VCaP (cell line): ENCODE results near the gene CACNA2D1.

ENCODE experiments used
- H3K27ac ChIP-seq: fragments of 450-650 bp; 2 replicates; pipeline ENCODE4 v1.5.1; 2017
- TF ChIP-seq, protein P1 (sequence below): fragments of 450-650 bp; conservative IDR thresholded peaks from 2 replicates; pipeline ENCODE4 v1.5.1; 2017; ENCODE audit warnings: mild to moderate bottlenecking, moderate library complexity

CACNA2D1 gene

DNA sequence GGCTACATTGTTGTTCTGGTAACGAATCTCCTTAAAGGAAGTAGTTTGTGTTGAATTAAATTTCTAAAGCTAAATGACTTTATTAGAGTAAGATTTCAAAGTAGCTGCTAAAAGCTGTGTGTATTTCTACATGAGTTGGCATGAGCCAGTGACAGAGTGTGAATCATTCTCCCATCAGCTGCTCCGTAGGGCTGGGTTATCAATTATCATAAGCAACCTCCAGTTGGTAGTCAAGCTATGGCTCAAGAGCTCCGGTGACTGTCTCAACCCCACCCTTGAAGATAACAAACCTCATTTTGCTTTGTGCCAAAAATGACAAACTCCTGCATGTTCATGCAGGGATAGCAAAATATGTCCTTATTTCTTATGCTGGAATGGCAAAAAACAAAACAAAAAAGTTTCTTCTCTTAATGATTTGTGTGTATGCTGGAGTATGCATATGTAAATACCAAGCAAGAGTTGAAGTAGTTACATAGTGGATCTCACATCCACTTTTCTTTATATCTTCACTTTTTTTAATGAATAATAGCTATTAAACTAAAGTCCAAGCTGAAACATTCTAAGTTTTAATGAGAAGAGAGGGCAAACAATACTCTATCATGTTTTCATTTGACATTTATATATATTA is 249.4 kb downstream of the CACNA2D1 start:
- TF ChIP-seq, protein P1, sequence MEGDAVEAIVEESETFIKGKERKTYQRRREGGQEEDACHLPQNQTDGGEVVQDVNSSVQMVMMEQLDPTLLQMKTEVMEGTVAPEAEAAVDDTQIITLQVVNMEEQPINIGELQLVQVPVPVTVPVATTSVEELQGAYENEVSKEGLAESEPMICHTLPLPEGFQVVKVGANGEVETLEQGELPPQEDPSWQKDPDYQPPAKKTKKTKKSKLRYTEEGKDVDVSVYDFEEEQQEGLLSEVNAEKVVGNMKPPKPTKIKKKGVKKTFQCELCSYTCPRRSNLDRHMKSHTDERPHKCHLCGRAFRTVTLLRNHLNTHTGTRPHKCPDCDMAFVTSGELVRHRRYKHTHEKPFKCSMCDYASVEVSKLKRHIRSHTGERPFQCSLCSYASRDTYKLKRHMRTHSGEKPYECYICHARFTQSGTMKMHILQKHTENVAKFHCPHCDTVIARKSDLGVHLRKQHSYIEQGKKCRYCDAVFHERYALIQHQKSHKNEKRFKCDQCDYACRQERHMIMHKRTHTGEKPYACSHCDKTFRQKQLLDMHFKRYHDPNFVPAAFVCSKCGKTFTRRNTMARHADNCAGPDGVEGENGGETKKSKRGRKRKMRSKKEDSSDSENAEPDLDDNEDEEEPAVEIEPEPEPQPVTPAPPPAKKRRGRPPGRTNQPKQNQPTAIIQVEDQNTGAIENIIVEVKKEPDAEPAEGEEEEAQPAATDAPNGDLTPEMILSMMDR: no peak
- H3K27ac ChIP-seq: no peak overlapping the region

DNA sequence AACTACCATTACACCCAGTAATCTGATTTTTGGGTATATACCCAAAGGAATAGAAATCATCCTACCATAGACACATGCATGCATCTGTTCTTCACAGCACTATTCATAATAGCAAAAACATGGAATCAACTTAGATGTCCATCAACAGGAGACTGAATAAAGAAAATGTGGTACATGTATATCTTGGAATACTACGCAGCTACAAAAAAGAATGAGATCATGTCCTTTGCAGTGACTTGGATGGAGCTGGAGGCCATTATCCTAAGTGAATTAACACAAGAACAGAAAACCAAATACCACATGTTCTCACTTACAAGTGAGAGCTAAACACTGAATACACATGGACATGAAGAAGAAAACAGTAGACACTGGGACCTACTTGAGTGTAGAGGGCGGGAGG is 254.9 kb downstream of the CACNA2D1 start:
- no peak overlapping the region for H3K27ac ChIP-seq

DNA sequence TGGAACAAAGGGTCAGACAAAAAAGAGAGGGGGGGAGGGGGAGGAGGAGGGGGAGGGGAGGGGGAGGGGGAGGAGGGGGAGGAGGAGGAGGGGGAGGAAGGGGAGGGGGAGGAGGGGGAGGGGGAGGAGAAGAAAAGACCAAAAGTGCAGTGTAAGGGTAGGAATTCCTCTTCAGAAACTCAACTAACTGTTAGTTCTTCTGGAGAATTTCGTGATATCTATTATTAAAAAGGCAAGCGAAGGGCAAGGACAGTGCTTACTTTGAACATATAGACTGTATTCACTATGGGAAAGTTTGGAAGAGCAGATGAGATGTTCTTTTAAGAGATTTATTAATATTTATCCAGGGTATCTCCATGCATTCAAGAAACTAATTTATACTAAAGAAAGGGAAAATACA is 258.1 kb downstream of the CACNA2D1 start:
- TF ChIP-seq, protein P1: no peak
- H3K27ac ChIP-seq: no peak overlapping the region

More for the DNA sequence above, 254.9 kb downstream of the CACNA2D1 start:
- TF ChIP-seq, protein P1: no peak

DNA sequence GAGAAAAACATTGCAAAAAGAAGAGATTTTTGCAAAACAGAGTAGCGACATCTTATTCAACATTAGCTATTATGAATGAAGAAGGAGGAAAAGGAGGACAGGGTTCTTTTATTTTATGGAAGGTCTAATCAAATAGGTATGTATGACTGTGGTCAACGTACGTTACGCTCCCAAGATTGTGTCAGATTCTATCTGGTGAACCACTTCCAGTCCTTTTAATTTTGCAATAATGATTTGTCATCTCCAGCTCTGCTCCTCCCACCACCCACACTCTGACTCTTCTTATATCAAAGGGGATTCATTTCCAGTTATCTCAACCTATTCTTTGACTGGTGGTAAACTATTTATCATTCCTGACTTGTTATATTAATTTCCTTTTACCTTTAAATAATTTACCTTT is 259.9 kb downstream of the CACNA2D1 start:
- H3K27ac ChIP-seq: no peak overlapping the region
- TF ChIP-seq, protein P1: no peak

DNA sequence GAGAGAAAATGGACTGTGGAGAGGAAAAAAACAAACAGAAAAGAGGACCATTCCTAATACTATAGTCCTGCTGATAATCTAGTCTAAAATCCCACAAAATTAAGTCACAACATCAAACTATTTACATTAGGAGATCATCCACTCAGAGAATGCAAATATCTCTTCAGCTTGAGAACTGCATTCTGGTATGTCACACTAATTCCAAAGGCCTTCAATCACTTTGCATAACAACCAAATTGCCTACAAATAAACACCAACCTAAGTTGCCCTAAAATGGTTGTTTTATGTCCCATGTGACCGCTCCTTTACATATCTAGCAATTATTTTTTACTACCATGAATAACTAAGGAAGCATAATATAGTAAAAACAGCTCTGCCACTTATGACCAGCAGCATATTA is 264.3 kb downstream of the CACNA2D1 start:
- H3K27ac ChIP-seq: no peak overlapping the region
- TF ChIP-seq, protein P1: no peak

DNA sequence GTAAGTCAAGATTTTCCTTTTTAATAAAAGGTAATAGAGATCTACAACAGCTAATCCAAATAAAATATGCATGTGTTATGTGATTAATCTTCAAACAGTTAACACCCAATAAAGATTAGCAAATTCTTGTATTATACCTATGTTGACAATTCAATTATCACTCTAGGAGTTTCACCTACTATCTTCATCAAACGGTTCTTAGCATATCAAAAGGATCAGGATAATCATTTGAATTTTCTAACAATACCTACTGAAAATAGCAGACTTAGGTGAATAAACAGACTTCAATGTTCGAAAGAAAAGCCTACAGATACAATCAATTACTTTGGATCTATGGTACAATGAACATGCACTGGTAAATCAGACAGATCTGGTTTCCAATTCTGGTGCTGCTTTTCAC is 268.3 kb downstream of the CACNA2D1 start:
- TF ChIP-seq, protein P1: no peak
- no peak overlapping the region for H3K27ac ChIP-seq

DNA sequence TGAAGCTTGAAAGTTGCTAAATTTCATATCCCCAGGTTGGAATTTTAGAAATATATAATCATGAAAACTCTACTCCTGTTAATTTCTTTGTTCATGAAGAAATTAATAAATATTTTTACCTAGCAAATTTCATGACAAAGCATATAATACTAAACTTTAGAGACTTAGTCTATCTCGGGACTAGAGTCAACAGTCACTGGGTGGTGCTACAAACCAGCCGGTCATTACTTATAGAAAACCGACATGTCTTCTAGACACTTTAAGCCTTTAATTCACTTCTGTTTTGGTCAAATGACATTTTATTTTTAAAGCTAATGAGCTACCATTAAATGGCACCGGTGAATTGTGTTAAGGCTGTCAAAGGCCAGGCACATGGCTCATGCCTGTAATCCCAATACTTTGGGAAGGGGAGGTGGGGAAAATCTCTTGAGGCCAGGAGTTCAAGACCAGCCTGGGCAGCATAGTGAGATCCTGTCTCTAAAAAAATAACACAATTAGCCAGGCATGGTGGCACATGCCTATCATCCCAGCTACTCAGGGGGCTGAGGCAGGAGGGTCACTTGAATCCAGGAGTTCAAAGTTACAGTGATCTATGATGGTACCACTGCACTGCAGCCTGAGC is 270.1 kb downstream of the CACNA2D1 start:
- TF ChIP-seq, protein P1: peak; percentile 25; the same call in 1 of the 2 replicates
- H3K27ac ChIP-seq: no peak overlapping the region
